ENCODE results near the gene BAAT.

GRCh38 chr9:101354765-101355708 is 29.8 kb downstream of the BAAT start:
- TF ChIP-seq CTCF (IDR thresholded peaks at IDR 0.05) = no peak
- TF ChIP-seq REST (IDR thresholded peaks at IDR 0.05; ENCODE audit: insufficient read depth in 1 of 2, low read depth in 2 of 2, low read length in 1 of 2) = no peak
- TF ChIP-seq TCF7L2 (IDR thresholded peaks at IDR 0.05; ENCODE audit: low read depth, low read length) = no peak
- no peak for TF ChIP-seq POLR2AphosphoS5 (IDR thresholded peaks at IDR 0.05; ENCODE audit: low read depth, low read length)
- no peak for TF ChIP-seq SIN3A (IDR thresholded peaks at IDR 0.05; ENCODE audit: borderline replicate concordance, insufficient read depth, low read depth, low read length)
